Hepatocyte (in vitro differentiated cells): Measurements from ENCODE around the gene RGS3. TPM values are rescaled to one million over a fixed set of nuclear protein-coding genes. Genes with fewer than 3 reads are reported as not detected.

Experiments used
- DNase-seq: peaks from one replicate; pipeline ENCODE4 v3.0.0-alpha.2; 2016; ENCODE audit warnings: low spot score
- H2AFZ ChIP-seq: fragments of 200-600 bp; sonication (generic); 2 replicates; pipeline ENCODE4 v1.6.0; 2016; ENCODE audit warnings: antibody characterized with exemption, mild to moderate bottlenecking
- H3K27ac ChIP-seq: fragments of 200-600 bp; sonication (generic); 2 replicates; pipeline ENCODE4 v1.5.1; 2016; ENCODE audit warnings: mild to moderate bottlenecking
- H3K27me3 ChIP-seq: fragments of 200-600 bp; sonication (generic); 2 replicates; pipeline ENCODE4 v1.6.1; 2016
- H3K36me3 ChIP-seq: fragments of 200-600 bp; sonication (generic); replicated peaks from 2 replicates; pipeline ENCODE4 v1.5.1; 2016; ENCODE audit warnings: low read depth; ENCODE audit not compliant: insufficient read depth
- H3K4me1 ChIP-seq: fragments of 200-600 bp; sonication (generic); 2 replicates; pipeline ENCODE4 v1.5.1; 2016; ENCODE audit warnings: mild to moderate bottlenecking, moderate library complexity; ENCODE audit not compliant: insufficient read depth
- H3K4me2 ChIP-seq: fragments of 200-600 bp; sonication (generic); 2 replicates; pipeline ENCODE4 v1.6.0; 2016
- H3K4me3 ChIP-seq: fragments of 200-600 bp; sonication (generic); 2 replicates; pipeline ENCODE4 v1.5.1; 2016; ENCODE audit warnings: mild to moderate bottlenecking
- H3K79me2 ChIP-seq: fragments of 200-600 bp; sonication (generic); 2 replicates; pipeline ENCODE4 v1.6.0; 2017; ENCODE audit warnings: mild to moderate bottlenecking
- H3K9me2 ChIP-seq: fragments of 200-600 bp; sonication (generic); replicated peaks from 2 replicates; pipeline ENCODE4 v1.6.0; 2017; ENCODE audit warnings: mild to moderate bottlenecking; ENCODE audit not compliant: insufficient read depth
- H3K9me3 ChIP-seq: fragments of 200-600 bp; sonication (generic); 2 replicates; pipeline ENCODE4 v1.5.1; 2016; ENCODE audit warnings: low read depth, mild to moderate bottlenecking
- H4K20me1 ChIP-seq: fragments of 200-600 bp; sonication (generic); 2 replicates; pipeline ENCODE4 v1.6.0; 2016; ENCODE audit warnings: mild to moderate bottlenecking; ENCODE audit not compliant: insufficient read depth, poor library complexity, severe bottlenecking
- CTCF ChIP-seq: fragments of 200-600 bp; sonication (generic); IDR thresholded peaks from 2 replicates; pipeline ENCODE4 v1.5.1; 2016; ENCODE audit warnings: antibody characterized with exemption, mild to moderate bottlenecking; ENCODE audit not compliant: poor library complexity
- EZH2 ChIP-seq: fragments of 200-600 bp; sonication (generic); IDR thresholded peaks from 2 replicates; pipeline ENCODE4 v1.6.1; 2016; ENCODE audit warnings: antibody characterized with exemption, mild to moderate bottlenecking, borderline replicate concordance
- EZH2phosphoT487 ChIP-seq: fragments of 200-600 bp; sonication (generic); IDR thresholded peaks from one replicate; pipeline ENCODE4 v1.6.1; 2018; ENCODE audit warnings: antibody characterized with exemption, mild to moderate bottlenecking, low read depth, moderate library complexity; ENCODE audit not compliant: unreplicated experiment, severe bottlenecking
- WGBS: methylation state at CpG from one replicate; pipeline ENCODE4 v1.1.6; 2016; ENCODE audit warnings: low lambda C conversion rate; ENCODE audit errors: missing lambda C conversion rate; 5-methylcytosine and 5-hydroxymethylcytosine counted together
- polyA plus RNA-seq: library from polyadenylated mRNA; unstranded; fragments of >200 nt; fragmentation: Nextera tagmentation; extraction: Ambion mirVana; gene quantifications from 2 replicates; pipeline ENCODE4 v1.2.1, GENCODE V29; 2016
- total RNA-seq: library from RNA; depleted of rRNA; stranded (reverse); fragments of >200 nt; gene quantifications from 2 replicates; pipeline ENCODE4 v1.2.3, GENCODE V29; 2014

The RGS3 gene
- total and polyA plus RNA-seq, 2 experiments from 2014 or later: 48.0 to 62.7 TPM

DNA sequence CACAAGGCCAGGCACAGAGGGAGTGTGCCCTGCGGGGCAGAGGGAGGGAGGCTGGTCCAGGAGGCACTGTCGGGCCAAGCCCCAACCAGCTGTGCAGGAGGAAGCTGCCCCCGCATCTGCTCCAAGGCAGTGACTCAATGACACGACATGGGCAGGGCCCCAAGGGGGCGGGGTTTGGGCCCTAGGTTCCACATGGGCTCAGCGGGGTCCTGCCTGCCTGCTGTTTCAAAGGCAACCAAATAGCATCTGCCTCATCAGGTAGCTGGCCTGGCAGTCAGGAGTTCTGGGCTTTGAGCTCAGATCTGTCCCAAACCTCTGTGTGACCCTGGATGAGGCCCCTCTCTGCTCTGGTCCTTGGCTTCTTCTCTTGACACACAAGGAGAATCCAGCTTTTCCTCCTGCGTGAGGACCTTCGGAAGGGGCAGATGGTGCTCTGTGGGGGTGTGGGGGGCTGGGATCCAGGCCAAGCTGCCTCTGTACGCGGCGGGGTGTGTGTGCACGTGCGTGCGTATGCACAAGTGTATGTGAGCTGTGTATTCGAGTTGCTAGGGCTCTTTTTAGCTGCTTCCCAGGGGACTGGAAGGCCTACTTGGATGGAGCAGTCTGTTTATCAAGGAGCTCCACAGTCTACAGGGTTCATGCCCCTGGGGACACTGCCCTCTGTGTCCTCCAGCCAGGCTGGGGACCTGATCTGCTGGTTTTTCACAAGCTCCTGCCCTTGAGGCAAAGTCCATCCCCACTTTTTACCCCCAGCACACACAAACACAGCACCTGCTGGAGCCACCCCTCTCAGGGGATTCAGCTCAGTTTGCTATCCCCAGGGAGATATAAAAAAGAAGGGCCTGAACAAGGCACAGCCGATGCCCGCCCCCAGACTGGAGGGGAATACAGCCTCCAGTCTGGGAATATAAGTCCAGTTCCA is 138.9 kb downstream of the RGS3 start:
- H3K4me3 ChIP-seq: no peak overlapping the region
- H3K9me2 ChIP-seq: no peaks in the 10 kb centered on the region
- H3K27ac ChIP-seq: peak overlapping the region; percentile 53
- H3K27me3 ChIP-seq: no peaks in the 10 kb centered on the region
- H3K79me2 ChIP-seq: no peaks in the 10 kb centered on the region
- no peaks in the 10 kb centered on the region for H3K36me3 ChIP-seq
- no peak overlapping the region for H2AFZ ChIP-seq
- TF ChIP-seq CTCF (no peak), EZH2 (no peak), EZH2phosphoT487 (no peak)
- H3K4me1 ChIP-seq: peaks cover 32% of the 10 kb centered on the region
- peak overlapping the region; percentile 55 for H3K4me2 ChIP-seq
- H4K20me1 ChIP-seq: no peaks in the 10 kb centered on the region
- 59% methylated on average over 17 of the region's 17 CpGs for WGBS
- peak; percentile 84 for DNase-seq
- no peaks in the 10 kb centered on the region for H3K9me3 ChIP-seq

DNA sequence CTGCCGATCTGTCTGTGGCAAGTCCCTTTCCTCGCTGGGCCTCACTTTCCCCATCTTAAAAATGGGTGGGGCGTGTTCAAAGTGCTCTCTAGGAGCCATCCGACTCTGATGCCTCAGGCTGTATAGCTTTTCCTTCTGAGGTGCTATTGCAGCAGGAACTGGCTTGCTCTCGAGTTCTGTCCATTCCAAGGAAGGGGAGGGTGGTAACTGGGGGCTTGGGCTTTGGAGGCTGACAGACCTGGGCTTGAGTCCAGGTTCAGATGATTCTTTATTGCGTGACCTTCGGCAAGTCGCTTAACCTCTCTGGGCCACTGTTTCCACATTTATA is 139.5 kb downstream of the RGS3 start:
- Histone ChIP-seq H3K4me2 (peak overlapping the region; percentile 55), H3K27ac (peak overlapping the region; percentile 53), H3K9me3 (no peaks in the 10 kb centered on the region), H3K79me2 (no peaks in the 10 kb centered on the region), H4K20me1 (no peaks in the 10 kb centered on the region), H3K9me2 (no peaks in the 10 kb centered on the region), H3K36me3 (no peaks in the 10 kb centered on the region), H2AFZ (no peak overlapping the region), H3K4me1 (peaks cover 32% of the 10 kb centered on the region), H3K4me3 (no peak overlapping the region), H3K27me3 (no peaks in the 10 kb centered on the region)
- TF ChIP-seq CTCF (no peak), EZH2 (no peak), EZH2phosphoT487 (no peak)
- no peak for DNase-seq
- 81% methylated on average over 8 of the region's 8 CpGs for WGBS

- Histone ChIP-seq H3K9me3 (no peaks in the 10 kb centered on the region), H3K36me3 (no peaks in the 10 kb centered on the region), H3K79me2 (no peaks in the 10 kb centered on the region), H3K4me1 (peaks cover 32% of the 10 kb centered on the region), H3K4me2 (no peak overlapping the region), H3K9me2 (no peaks in the 10 kb centered on the region), H4K20me1 (no peaks in the 10 kb centered on the region), H2AFZ (no peak overlapping the region), H3K4me3 (no peak overlapping the region), H3K27ac (no peak overlapping the region), H3K27me3 (no peaks in the 10 kb centered on the region)
- 79% methylated on average over 5 of the region's 5 CpGs for WGBS
- TF ChIP-seq EZH2 (no peak), CTCF (no peak), EZH2phosphoT487 (no peak)
- DNase-seq: no peak
These were observed 140.2 kb downstream of the RGS3 start for GRCh38 chr9:113603773-113604172.
